ENCODE results near the gene TJP1. TPM values are rescaled to one million over a fixed set of nuclear protein-coding genes. Genes with fewer than 3 reads are reported as not detected.

TJP1 gene
- total and polyA plus RNA-seq, 2 experiments from 2014 or later = 39.2 to 51.2 TPM

DNA sequence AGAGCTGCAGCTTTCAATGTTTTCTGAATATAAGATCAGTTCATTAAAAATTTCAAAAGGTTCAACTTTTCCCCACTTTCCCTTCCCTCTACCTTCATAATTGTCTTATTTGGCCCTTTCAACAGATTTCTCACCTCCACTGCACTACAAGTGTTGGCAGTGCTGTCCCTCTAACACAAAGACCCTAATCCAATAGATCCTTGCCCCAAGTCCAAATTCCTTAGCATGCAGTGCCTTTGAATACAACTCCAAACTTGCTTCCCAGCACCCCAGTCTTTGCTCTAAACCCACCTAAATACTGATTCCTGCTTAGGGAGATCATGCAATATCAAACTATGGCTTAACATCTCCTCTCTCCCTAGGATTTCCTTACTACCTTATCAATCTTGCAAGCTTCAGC, 43.9 kb downstream of the TJP1 start:
- Histone ChIP-seq H3K27me3 (replicated peaks; ENCODE audit: insufficient read depth) (no peaks in the 10 kb centered on the region), H3K9me3 (ENCODE audit: low read depth) (no peaks in the 10 kb centered on the region), H3K4me2 (ENCODE audit: unreplicated experiment) (no peak overlapping the region), H3K4me3 (no peak overlapping the region), H4K20me1 (ENCODE audit: insufficient read depth) (0 out of 2 replicates have a peak, but pooled peaks cover 10% of the 10 kb centered on the region), H3F3A (ENCODE audit: insufficient read depth) (peaks cover 15% of the 10 kb centered on the region; the same call in 1 of the 2 replicates), H3K36me3 (ENCODE audit: low read depth) (0 out of 2 replicates have a peak, but pooled peaks cover 7% of the 10 kb centered on the region), H3K79me2 (ENCODE audit: insufficient read depth) (peaks cover 100% of the 10 kb centered on the region), H2AFZ (no peak overlapping the region), H3K27ac (no peak overlapping the region), H3K9ac (no peak overlapping the region), H3K4me1 (ENCODE audit: insufficient read depth) (peaks cover 23% of the 10 kb centered on the region), H3K9me2 (ENCODE audit: insufficient read depth) (no peaks in the 10 kb centered on the region)
- DNase-seq = no peak
- TF ChIP-seq EZH2phosphoT487 (IDR thresholded peaks at IDR 0.05; ENCODE audit: insufficient read depth, low read depth) (no peak), EZH2 (IDR thresholded peaks at IDR 0.05; ENCODE audit: insufficient read depth, poor library complexity, severe bottlenecking) (no peak)
- in situ Hi-C loops (cut with MboI) = no loop called here

DNA sequence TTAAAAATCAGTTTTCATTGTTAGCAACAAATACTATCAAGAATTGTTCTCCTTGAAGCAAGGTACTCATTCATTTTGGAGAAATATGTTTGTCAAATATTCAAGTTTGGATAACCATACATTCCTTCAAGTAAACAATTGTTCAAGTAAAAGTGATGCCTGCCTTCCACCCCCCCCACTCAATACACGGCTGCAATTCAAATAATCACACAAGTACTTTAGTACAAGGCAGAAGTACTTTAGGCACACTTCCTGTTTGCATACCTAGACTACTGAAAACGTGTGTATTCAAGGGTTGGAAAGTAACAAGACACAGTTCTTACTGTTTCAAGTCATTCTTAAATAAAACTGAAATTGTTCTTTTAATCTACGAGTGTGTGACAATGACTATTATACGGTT, 45.4 kb downstream of the TJP1 start:
- no peaks in the 10 kb centered on the region for H3K9me2 ChIP-seq (ENCODE audit: insufficient read depth)
- TF ChIP-seq EZH2phosphoT487 (IDR thresholded peaks at IDR 0.05; ENCODE audit: insufficient read depth, low read depth) = no peak
- TF ChIP-seq EZH2 (IDR thresholded peaks at IDR 0.05; ENCODE audit: insufficient read depth, poor library complexity, severe bottlenecking) = no peak
- H3K79me2 ChIP-seq (ENCODE audit: insufficient read depth) = peaks cover 100% of the 10 kb centered on the region
- no peak for DNase-seq
- 93 to 97% methylated on average over 4 of the region's 4 CpGs for WGBS, 2 experiments (ENCODE audit: low coverage in 1 of 2, low lambda C conversion rate in 2 of 2, missing lambda C conversion rate in 2 of 2)
- H3K4me1 ChIP-seq (ENCODE audit: insufficient read depth) = peaks cover 25% of the 10 kb centered on the region
- no peak overlapping the region for H2AFZ ChIP-seq
- no peak overlapping the region for H3K27ac ChIP-seq
- H3K27me3 ChIP-seq (replicated peaks; ENCODE audit: insufficient read depth) = no peaks in the 10 kb centered on the region
- H3K4me3 ChIP-seq = no peak overlapping the region
- H3K36me3 ChIP-seq (ENCODE audit: low read depth) = 0 out of 2 replicates have a peak, but pooled peaks cover 7% of the 10 kb centered on the region
- H3K4me2 ChIP-seq (ENCODE audit: unreplicated experiment) = no peak overlapping the region
- in situ Hi-C loops (cut with MboI) = no loop called here
- no peaks in the 10 kb centered on the region for H3K9me3 ChIP-seq (ENCODE audit: low read depth)
- H4K20me1 ChIP-seq (ENCODE audit: insufficient read depth) = 0 out of 2 replicates have a peak, but pooled peaks cover 6% of the 10 kb centered on the region
- H3K9ac ChIP-seq = no peak overlapping the region
- 0 out of 2 replicates have a peak, but pooled peaks cover 13% of the 10 kb centered on the region for H3F3A ChIP-seq (ENCODE audit: insufficient read depth)

DNA sequence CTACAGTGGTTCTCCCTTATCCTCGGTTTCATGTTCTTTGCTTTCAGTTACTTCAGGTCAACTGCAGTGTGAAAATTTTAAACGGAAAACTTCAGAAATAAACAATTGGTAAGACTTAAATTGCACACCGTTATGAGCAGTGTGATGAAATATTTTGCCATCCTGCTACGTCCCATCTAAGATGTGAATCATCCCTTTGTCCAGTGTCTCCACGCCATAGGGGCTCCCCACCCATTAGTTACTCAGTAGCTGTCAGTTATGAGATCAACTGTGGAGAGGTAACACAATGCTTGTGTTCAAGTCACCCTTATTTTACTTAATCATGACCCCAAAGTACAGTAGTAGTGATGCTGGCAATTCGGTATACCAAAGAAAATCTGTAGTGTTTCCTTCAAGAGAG, 47.4 kb downstream of the TJP1 start:
- no peak overlapping the region for H2AFZ ChIP-seq
- no peak overlapping the region for H3K9ac ChIP-seq
- no peaks in the 10 kb centered on the region for H3K9me2 ChIP-seq (ENCODE audit: insufficient read depth)
- H3K36me3 ChIP-seq (ENCODE audit: low read depth) = peaks cover 11% of the 10 kb centered on the region
- no peaks in the 10 kb centered on the region for H4K20me1 ChIP-seq (ENCODE audit: insufficient read depth)
- peak; percentile 77 for DNase-seq
- no peaks in the 10 kb centered on the region for H3K27me3 ChIP-seq (replicated peaks; ENCODE audit: insufficient read depth)
- 0 out of 2 replicates have a peak, but pooled peaks cover 10% of the 10 kb centered on the region for H3F3A ChIP-seq (ENCODE audit: insufficient read depth)
- in situ Hi-C loops (cut with MboI) = no loop called here
- peaks cover 25% of the 10 kb centered on the region for H3K4me1 ChIP-seq (ENCODE audit: insufficient read depth)
- 48 to 50% methylated on average over 6 of the region's 6 CpGs for WGBS, 2 experiments (ENCODE audit: low coverage in 1 of 2, low lambda C conversion rate in 2 of 2, missing lambda C conversion rate in 2 of 2)
- H3K79me2 ChIP-seq (ENCODE audit: insufficient read depth) = peaks cover 89% of the 10 kb centered on the region
- H3K4me2 ChIP-seq (ENCODE audit: unreplicated experiment) = peak overlapping the region; percentile 48
- H3K9me3 ChIP-seq (ENCODE audit: low read depth) = no peaks in the 10 kb centered on the region
- TF ChIP-seq EZH2phosphoT487 (IDR thresholded peaks at IDR 0.05; ENCODE audit: insufficient read depth, low read depth) (no peak), EZH2 (IDR thresholded peaks at IDR 0.05; ENCODE audit: insufficient read depth, poor library complexity, severe bottlenecking) (no peak)
- no peak overlapping the region for H3K4me3 ChIP-seq
- peak overlapping the region; percentile 33 for H3K27ac ChIP-seq

DNA sequence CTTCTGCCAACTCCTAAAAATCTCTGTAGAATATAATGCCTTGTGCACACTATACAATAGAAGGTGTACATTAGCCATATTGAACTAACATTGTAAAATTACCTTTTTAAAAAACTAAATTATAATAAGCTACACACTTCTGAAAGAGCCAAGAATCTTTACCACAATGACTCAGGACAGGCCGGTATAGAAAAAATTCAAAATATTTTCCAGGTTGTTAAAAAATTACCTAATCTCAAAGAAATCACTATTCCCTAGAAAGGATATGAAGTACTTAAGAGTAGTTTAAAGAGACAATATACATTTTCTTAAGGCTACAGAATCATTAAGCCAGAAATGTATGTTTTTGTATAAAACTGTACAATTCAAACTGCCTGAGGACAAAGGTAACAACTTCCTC, 48.5 kb downstream of the TJP1 start:
- Histone ChIP-seq H3K27me3 (replicated peaks; ENCODE audit: insufficient read depth) (no peaks in the 10 kb centered on the region), H3K9me2 (ENCODE audit: insufficient read depth) (no peaks in the 10 kb centered on the region), H3K4me1 (ENCODE audit: insufficient read depth) (peaks cover 25% of the 10 kb centered on the region), H2AFZ (no peak overlapping the region), H3K9me3 (ENCODE audit: low read depth) (no peaks in the 10 kb centered on the region), H3F3A (ENCODE audit: insufficient read depth) (0 out of 2 replicates have a peak, but pooled peaks cover 10% of the 10 kb centered on the region), H3K27ac (0 out of 2 replicates have a peak overlapping the region, but pooled peaks have one; percentile 0), H3K4me3 (no peak overlapping the region), H3K36me3 (ENCODE audit: low read depth) (peaks cover 17% of the 10 kb centered on the region), H3K4me2 (ENCODE audit: unreplicated experiment) (peak overlapping the region; percentile 48), H3K9ac (no peak overlapping the region), H4K20me1 (ENCODE audit: insufficient read depth) (no peaks in the 10 kb centered on the region), H3K79me2 (ENCODE audit: insufficient read depth) (peaks cover 89% of the 10 kb centered on the region)
- in situ Hi-C loops (cut with MboI) = no loop called here
- DNase-seq = peak; percentile 20
- WGBS, 2 experiments (ENCODE audit: low coverage in 1 of 2, low lambda C conversion rate in 2 of 2, missing lambda C conversion rate in 2 of 2) = 4 to 6% methylated on average over 1 of the region's 1 CpG
- TF ChIP-seq EZH2 (IDR thresholded peaks at IDR 0.05; ENCODE audit: insufficient read depth, poor library complexity, severe bottlenecking) (no peak), EZH2phosphoT487 (IDR thresholded peaks at IDR 0.05; ENCODE audit: insufficient read depth, low read depth) (no peak)

DNA sequence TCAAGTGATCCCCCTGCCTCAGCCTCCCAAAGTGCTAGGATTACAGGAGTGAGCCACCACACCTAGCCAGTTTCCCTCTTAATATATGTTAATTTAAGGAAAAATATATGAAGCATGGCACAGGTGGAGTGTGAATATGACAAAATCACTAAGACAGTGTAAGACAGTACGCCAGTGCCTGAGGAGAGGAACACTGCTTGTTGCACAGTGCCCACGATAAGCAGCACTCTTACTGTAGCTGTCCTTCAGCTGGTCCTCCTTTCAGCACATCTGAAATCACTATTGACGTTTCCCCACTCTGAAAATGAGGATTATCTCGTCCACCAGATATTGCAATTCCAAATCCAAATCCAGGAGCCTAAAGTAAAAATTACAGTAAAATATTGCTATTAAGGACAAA, 49.3 kb downstream of the TJP1 start:
- H3K4me2 ChIP-seq (ENCODE audit: unreplicated experiment) = no peak overlapping the region
- H3K4me1 ChIP-seq (ENCODE audit: insufficient read depth) = peaks cover 25% of the 10 kb centered on the region
- H3K79me2 ChIP-seq (ENCODE audit: insufficient read depth) = peaks cover 89% of the 10 kb centered on the region
- no peak overlapping the region for H2AFZ ChIP-seq
- in situ Hi-C loops (cut with MboI) = no loop called here
- no peaks in the 10 kb centered on the region for H3K9me3 ChIP-seq (ENCODE audit: low read depth)
- DNase-seq = no peak
- H4K20me1 ChIP-seq (ENCODE audit: insufficient read depth) = no peaks in the 10 kb centered on the region
- 94 to 95% methylated on average over 4 of the region's 4 CpGs for WGBS, 2 experiments (ENCODE audit: low coverage in 1 of 2, low lambda C conversion rate in 2 of 2, missing lambda C conversion rate in 2 of 2)
- no peak overlapping the region for H3K27ac ChIP-seq
- no peak overlapping the region for H3K9ac ChIP-seq
- 0 out of 2 replicates have a peak, but pooled peaks cover 10% of the 10 kb centered on the region for H3F3A ChIP-seq (ENCODE audit: insufficient read depth)
- H3K27me3 ChIP-seq (replicated peaks; ENCODE audit: insufficient read depth) = no peaks in the 10 kb centered on the region
- TF ChIP-seq EZH2phosphoT487 (IDR thresholded peaks at IDR 0.05; ENCODE audit: insufficient read depth, low read depth) (no peak), EZH2 (IDR thresholded peaks at IDR 0.05; ENCODE audit: insufficient read depth, poor library complexity, severe bottlenecking) (no peak)
- no peaks in the 10 kb centered on the region for H3K9me2 ChIP-seq (ENCODE audit: insufficient read depth)
- H3K36me3 ChIP-seq (ENCODE audit: low read depth) = peaks cover 19% of the 10 kb centered on the region
- H3K4me3 ChIP-seq = no peak overlapping the region

All from GM23248 (cell line).